A673 (cell line): Measurements from ENCODE around the gene ARSI. TPM values are rescaled to one million over a fixed set of nuclear protein-coding genes. Genes with fewer than 3 reads are reported as not detected.

Experiments
- BruUV-seq: library from RNA; stranded (reverse); fragments of 400-500 nt; replicated peaks from 2 replicates; lab custom pipeline; 2021; lab: Mats Ljungman, UMichigan
- CTCF ChIA-PET: fragments of 300-600 bp; sonication (Branson Sonifier 250); formaldehyde crosslinking; loops from one replicate; lab custom pipeline; 2022; ENCODE audit warnings: antibody characterized with exemption; lab: Charles Lee
- POLR2A ChIA-PET: fragments of 300-600 bp; sonication (Branson Sonifier 250); formaldehyde crosslinking; loops from one replicate; lab custom pipeline; 2022; ENCODE audit warnings: antibody characterized with exemption; ENCODE audit not compliant: low non-redundant PET; lab: Charles Lee
- DNase-seq: peaks from one replicate; pipeline ENCODE4 v3.0.0-alpha.2; 2015; ENCODE audit warnings: low spot score
- H3K27ac ChIP-seq: fragments of 200-600 bp; sonication (generic); 2 replicates; pipeline ENCODE4 v1.5.1; 2016; ENCODE audit warnings: mixed run types, low read depth, mild to moderate bottlenecking, mixed read lengths, antibody characterized with exemption, low read length; ENCODE audit not compliant: poor library complexity, severe bottlenecking
- H3K27me3 ChIP-seq: fragments of 200-600 bp; sonication (generic); replicated peaks from 2 replicates; pipeline ENCODE4 v1.6.1; 2017; ENCODE audit warnings: mixed run types, low read depth, mild to moderate bottlenecking, mixed read lengths, antibody characterized with exemption, low read length; ENCODE audit not compliant: insufficient read depth, poor library complexity
- H3K36me3 ChIP-seq: fragments of 200-600 bp; sonication (generic); 2 replicates; pipeline ENCODE4 v1.6.1; 2016; ENCODE audit warnings: mixed run types, mild to moderate bottlenecking, mixed read lengths, antibody characterized with exemption, low read length; ENCODE audit not compliant: insufficient read depth, poor library complexity, severe bottlenecking
- H3K4me1 ChIP-seq: fragments of 200-600 bp; sonication (generic); 2 replicates; pipeline ENCODE4 v1.6.1; 2017; ENCODE audit warnings: mixed run types, mild to moderate bottlenecking, mixed read lengths, antibody characterized with exemption, low read length; ENCODE audit not compliant: insufficient read depth, poor library complexity, severe bottlenecking
- H3K4me3 ChIP-seq: fragments of 200-600 bp; sonication (generic); 2 replicates; pipeline ENCODE4 v1.5.1; 2016; ENCODE audit warnings: low read depth, mixed run types, mild to moderate bottlenecking, mixed read lengths, low read length; ENCODE audit not compliant: poor library complexity, severe bottlenecking
- H3K9me3 ChIP-seq: fragments of 200-600 bp; sonication (generic); 2 replicates; pipeline ENCODE4 v1.6.1; 2016; ENCODE audit warnings: mixed run types, low read depth, mild to moderate bottlenecking, mixed read lengths, antibody characterized with exemption, low read length; ENCODE audit not compliant: poor library complexity, severe bottlenecking
- CTCF ChIP-seq: fragments of 300-800, 200-600 bp; sonication (generic); conservative IDR thresholded peaks from 2 replicates; pipeline ENCODE4 v1.5.1; 2017; ENCODE audit warnings: low read depth, mild to moderate bottlenecking, antibody characterized with exemption, low read length, moderate library complexity, mixed read lengths
- EZH2 ChIP-seq: fragments of 200-600 bp; sonication (generic); IDR thresholded peaks from 2 replicates; pipeline ENCODE4 v1.6.1; 2017; ENCODE audit warnings: borderline replicate concordance, low read depth, mild to moderate bottlenecking, mixed read lengths, antibody characterized with exemption, low read length; ENCODE audit not compliant: poor library complexity, severe bottlenecking
- intact Hi-C: fragments of 100-400 bp; cut with micrococcal nuclease; formaldehyde crosslinking; loops from one replicate; pipeline ENCODE4 v1.10.0; 2022; ENCODE audit not compliant: unreplicated experiment
- total RNA-seq: library from RNA; stranded (reverse); gene quantifications from 2 replicates; pipeline ENCODE4 v1.2.3, GENCODE V29; 2021

The ARSI gene
- total RNA-seq, 1 experiment from 2014 or later = 0.30 TPM

- intact Hi-C loops = no loop called here
- ChIA-PET CTCF (no interaction called here), POLR2A (no interaction called here)
- H3K9me3 ChIP-seq = no peaks in the 10 kb centered on the region
- no peak for DNase-seq
- no peaks in the 10 kb centered on the region for H3K36me3 ChIP-seq
- H3K4me3 ChIP-seq = no peak overlapping the region
- no peaks in the 10 kb centered on the region for H3K27me3 ChIP-seq
- TF ChIP-seq CTCF = no peak
- no peak for TF ChIP-seq EZH2
- no peaks in the 10 kb centered on the region for H3K4me1 ChIP-seq
- BruUV-seq = no TSS peak
- no peak overlapping the region for H3K27ac ChIP-seq
Observed at GRCh38 chr5:150345716-150346115, 43.0 kb upstream of the ARSI start.

GRCh38 chr5:150343994-150344631, 41.4 kb upstream of the ARSI start:
- Histone ChIP-seq H3K4me3 (no peak overlapping the region), H3K9me3 (no peaks in the 10 kb centered on the region), H3K27me3 (no peaks in the 10 kb centered on the region), H3K27ac (no peak overlapping the region), H3K4me1 (no peaks in the 10 kb centered on the region), H3K36me3 (no peaks in the 10 kb centered on the region)
- no peak for DNase-seq
- ChIA-PET POLR2A (no interaction called here), CTCF (no interaction called here)
- intact Hi-C loops = no loop called here
- no TSS peak for BruUV-seq
- no peak for TF ChIP-seq EZH2
- no peak for TF ChIP-seq CTCF

- Histone ChIP-seq H3K27me3 (no peaks in the 10 kb centered on the region), H3K27ac (no peak overlapping the region), H3K4me3 (no peak overlapping the region), H3K36me3 (no peaks in the 10 kb centered on the region), H3K9me3 (no peaks in the 10 kb centered on the region), H3K4me1 (no peaks in the 10 kb centered on the region)
- ChIA-PET POLR2A (no interaction called here), CTCF (no interaction called here)
- no TSS peak for BruUV-seq
- DNase-seq = no peak
- TF ChIP-seq CTCF (no peak), EZH2 (no peak)
- intact Hi-C loops = no loop called here
Observed at GRCh38 chr5:150342583-150342982, 39.9 kb upstream of the ARSI start.
